GM18867 (cell line): ENCODE measurements around the gene TSPAN9.

ENCODE experiments used
- ATAC-seq: cut with Tn5 transposase; IDR thresholded peaks from one replicate; pipeline ENCODE4 v1.9.1; 2021; ENCODE audit warnings: mild to moderate bottlenecking, moderate library complexity; ENCODE audit not compliant: unreplicated experiment

Gene TSPAN9

DNA sequence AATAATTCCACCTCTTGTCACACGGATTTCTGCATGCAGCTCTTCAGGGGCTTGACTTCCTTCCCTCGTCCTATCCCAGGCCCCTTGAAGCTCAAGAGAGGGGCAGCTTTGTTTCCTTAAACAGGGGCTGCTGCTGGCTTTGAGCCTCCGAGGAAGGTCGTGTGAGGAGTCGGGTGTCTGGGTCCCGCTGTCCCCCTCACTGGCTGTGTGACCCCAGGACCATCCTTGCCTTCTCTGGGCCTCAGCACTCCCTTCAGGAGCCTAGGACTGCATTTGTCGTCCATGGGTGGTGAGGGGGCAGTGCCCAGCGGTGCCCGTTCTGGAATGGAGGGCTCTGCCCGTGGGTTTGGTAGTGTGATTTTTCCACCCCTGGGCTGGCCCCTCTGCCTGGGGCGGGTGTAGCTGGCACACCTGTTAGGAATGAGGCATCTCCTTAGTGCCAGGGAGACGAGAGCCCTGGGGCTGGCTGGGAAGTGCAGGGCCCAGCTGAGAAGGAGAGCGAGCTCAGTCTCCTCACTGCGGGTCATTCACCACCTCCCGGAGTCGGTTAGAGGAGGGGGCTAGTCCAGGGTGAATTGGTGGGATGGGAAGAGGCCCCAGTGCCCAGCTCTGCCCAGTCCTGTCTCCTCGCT lies 60.8 kb downstream of the TSPAN9 start:
- ATAC-seq: no peak

DNA sequence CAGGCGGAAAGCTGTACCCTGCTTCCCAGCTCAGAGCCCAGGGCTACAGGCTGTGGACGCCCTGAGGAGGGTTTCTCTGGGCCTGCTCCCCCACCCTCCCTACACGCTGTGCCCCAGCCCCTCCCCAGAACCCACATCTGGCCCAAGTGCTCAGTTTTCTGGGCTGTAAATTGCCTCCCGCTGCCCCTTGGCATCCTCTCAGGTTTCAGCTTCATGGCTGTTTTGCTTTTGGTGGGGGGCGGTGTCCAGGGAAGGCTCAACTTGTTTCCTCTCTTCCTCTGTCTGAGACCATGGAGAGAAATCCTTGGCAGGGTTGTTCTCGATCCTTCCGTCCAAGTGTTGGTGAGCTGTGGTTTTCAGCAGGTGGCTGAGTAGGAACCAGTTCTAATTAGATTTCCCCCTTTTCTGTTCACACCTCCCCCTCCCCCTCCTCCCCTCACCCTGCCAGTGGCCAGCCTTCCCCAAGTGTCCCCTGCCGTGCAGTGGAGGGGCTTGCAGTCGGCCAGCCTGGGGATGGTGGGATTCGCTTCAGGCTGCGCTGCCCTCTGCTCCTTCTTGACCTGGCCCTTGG lies 61.8 kb downstream of the TSPAN9 start:
- ATAC-seq: no peak

DNA sequence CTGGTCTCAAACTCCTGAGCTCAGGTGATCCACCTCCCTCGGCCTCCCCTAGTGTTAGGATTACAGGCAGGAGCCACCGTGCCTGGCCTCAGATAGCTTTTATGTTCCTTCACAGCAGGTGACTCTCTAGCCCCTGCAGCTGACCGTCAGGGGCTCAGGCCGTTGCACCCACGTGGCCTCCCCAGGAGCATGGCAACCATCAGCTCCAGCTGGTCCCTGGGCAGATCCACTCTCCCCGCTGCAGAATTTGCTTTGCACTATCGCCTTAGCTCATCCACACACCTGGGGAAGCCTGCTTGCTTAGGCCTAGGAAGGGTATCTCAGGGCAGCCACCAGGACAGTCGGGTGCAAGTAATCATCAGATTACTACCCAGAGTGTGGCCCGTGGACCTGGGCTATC lies 62.6 kb downstream of the TSPAN9 start:
- no peak for ATAC-seq

DNA sequence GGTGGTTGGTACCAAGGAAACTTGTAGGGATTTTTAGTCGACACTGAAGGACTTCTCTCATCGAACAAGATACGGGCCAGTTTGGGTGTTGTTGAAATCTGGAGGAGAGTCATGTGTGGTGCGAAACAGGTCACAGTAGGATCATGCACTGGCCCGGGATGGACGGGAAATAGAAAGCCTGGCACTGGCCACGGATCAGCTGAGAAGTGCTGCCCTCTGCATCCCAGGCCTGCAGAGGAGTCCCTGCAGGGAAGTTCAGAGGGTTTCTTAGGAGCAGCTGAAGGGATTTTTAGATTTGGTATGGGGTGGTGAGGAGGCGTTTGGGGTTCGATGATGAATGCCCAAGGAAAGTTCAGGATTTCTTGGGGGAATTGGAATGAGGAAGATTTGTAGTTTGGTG lies 63.1 kb downstream of the TSPAN9 start:
- no peak for ATAC-seq

DNA sequence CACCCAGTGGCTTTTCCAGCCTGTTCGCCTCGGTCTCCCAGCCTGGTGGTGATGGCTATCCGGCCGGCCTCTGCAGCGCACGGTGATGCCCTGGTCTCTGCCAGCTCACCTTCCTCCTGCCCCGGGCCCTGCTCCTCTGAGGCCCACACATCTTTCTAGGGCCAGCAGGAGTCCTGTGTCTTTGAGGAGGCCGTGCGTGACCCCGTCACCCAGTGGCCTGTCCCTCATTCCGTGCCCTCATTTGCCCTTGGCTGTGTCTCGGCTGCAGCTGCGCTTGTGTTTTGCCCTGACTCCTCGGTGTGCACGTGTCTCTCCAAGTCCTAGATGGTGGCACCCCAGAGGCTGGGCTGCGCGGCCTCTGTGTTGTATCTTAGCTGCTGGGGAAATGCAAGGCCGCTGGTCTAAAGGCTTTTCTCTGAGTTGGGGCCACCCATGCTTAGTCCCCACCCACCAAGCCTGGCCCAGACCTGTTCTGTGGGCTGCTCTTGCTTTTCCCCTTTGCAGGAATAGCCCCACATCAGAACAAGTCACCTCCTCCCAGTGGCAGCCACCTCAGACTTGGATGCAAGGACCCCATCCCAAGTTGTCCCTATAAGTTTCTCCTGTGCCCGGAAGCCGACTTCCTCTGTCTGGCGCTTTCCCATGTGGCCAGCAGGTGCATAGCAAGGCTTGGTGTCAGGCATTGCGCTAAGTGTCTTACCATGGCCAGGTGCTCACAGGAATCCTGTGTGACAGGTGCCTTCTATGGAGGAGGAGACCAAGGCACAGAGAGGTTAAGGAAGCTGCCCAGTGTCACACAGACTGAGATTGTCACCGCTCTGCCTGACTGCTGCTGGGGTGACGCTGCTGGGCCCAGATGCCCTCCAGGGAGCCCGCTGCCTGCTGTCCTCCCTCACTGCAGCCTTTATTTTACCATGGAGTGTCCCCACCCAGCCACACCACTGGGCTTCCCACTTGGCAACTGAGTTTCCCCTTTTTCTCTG lies 64.5 kb downstream of the TSPAN9 start:
- no peak for ATAC-seq

DNA sequence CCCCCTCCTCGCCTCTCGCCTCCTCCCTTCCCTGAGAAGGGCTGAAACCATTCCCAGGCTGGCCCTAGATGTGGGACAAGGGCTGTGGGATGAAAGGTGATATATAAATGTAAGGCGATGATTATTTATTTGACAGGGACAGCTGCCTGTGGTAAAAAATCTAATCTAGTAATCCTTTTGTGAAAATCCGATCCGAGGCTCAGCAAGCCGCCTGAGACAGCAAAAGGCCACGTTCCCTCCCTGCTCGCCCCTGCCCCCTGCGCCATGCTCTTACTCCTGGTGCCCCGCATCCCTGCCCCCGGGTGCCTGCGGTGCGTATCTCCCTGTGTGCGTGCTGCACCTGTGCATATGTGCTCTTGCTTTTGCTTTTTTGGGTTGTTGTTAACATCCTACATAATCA lies 65.2 kb downstream of the TSPAN9 start:
- no peak for ATAC-seq

DNA sequence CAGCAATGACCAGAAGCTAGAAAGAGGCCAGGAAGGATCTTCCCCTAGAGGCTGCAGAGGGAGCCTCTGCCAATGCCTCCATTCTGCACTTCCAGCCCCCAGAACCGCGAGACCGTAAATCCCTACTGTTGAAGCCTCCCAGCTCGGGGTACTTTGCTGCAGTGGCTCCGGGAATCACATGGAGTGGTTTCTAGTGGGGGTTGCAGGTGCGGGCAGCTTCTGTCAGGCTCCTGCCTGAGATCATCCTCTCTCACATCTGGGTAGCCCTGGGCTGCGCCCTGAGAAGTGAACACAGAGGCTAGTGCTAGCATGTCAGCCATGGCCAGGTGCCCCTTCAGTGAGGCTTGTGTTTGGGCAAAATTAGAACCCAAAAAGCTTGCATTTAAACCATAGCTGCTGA lies 67.3 kb downstream of the TSPAN9 start:
- ATAC-seq: no peak

DNA sequence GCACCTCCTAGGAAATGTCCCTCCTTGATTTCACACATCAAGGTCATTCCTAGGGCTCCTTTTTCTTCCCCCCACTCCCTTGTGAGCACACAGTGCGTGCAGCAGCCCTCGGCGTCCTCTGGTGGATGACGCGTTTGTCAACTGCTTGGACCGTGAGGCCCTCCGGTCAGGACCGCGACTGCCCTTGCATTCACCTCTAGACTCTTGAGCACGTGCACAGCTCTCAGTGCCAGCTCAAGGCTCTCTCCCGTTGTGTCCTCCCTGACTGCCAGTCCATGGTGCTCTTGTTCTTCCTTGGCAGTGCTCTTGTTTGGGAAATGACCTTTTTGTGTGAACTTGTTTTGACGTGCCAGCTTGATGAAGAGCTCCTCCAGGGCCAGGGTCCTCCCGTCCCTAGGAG lies 67.9 kb downstream of the TSPAN9 start:
- ATAC-seq: no peak

DNA sequence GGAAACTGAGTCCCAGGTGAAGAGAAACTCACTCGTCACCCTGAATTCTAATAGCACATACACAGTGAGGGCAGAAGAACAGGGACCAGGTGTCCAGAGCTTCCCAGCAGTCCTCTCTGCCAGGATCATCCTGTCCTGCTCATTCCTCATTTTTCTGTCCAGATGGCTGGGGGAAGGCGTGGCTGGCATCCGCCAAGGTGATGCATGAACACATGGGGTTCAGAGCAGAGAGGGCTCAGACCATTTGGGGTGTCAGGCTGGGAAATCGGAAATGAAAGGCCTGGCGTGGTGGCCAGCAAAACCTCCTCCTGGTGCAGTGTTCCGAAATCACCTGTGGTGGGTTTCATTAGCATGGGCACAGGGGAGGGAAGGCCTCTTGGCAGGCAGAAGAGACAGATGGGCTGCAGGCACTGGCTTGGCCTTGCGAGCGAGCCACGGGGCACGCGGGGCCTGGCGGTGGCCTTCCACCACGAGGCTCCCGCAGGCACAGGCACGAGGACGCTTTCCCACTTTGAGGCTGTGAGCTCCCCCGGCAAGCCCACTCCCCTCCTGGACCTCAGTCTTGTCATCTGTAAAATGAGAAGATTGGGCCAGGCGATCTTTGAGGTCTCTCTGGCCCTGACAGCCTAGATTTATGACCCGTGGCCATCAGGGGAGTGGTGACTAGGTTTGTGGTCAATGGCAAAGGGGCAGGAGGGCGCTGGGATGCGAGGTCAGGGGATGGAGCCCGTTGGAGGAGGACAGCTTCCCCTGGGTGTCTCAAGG lies 68.5 kb downstream of the TSPAN9 start:
- ATAC-seq: no peak

DNA sequence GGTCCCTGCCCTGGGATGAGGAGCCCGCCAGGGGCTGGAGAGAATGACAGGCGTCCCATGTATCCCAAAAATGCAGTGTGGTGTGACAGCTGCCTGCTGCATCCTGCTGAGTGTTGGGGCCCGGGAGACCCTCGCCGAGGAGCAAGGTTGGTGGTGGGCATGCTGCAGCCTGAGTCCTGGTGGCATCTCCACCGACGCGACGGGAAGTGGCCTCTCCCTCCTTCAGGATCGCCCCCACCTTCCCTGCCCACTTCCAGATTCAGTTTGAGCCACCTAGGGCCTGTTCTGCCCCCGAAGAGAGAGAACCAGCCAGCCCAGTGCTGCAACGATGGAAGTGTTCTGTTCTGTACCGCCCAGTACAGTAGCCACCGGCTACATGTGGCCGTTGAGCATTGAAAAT lies 70.1 kb downstream of the TSPAN9 start:
- no peak for ATAC-seq

DNA sequence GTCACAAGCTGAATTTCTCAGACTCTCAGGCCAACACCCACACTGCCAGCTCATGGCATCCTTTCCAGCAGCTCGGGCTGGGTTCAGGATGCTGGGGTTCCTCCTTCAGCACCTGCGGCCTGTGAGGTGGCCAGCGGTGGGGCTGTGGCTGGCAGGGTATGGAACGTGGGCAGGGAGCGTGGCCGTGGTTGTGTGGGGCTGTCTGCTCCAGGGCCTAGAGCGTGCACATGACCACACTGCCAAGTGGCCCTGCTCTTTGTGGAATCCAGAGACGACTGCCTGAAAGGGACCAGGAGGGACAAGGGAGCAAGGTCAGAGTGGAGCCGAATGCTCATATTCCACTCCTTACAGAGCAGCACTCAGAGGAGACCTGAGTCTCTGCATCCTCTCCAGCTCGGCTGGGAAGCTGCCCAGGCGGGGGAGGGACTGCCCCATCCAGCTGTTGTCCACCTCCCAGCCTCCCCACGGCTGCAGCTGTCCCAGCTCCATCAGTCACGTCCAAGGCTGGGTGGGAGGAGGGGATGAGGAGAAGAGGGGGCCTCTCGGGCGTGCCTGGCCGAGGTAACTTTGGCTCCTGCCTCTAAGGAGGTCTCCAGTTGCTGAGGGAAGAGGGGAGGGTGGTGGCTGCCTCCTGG lies 71.3 kb downstream of the TSPAN9 start:
- ATAC-seq: no peak

DNA sequence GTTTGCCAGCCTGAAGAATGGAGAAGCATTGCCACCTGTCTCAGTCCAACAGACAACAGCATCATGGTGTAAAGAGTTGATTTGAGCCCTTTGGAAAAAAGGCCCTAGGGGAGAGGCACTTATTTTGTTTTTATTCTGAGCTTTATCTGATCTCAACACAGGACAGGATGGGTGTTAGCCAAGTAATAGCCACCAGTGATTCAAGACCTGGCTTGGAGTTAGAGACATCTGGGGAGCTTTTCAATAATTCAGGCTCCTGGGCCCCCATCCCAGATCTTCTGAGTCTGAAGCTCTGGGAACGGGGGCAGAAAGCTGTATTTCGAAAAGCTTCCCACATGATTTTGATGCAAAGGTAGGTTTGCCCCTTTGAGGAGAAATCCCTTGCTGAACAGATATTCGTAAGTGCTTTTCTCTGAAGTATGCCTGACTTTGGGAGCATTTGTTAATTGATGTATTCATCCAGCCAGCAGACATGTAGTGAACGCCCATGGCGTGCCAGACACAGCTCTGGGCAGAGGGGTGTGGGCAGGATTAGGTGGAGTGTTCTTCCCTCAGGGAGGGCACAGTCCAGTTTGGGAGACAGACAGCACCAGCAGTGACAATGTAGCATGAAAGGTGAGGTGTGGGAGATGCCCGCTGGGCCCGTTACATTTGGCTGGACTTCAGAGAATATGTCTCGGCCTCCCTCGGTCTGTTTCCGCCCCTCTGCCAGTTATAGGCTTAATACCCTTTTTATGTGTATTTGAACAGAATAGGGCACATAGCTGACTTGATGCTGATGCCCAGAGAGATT lies 72.5 kb downstream of the TSPAN9 start:
- ATAC-seq: no peak

DNA sequence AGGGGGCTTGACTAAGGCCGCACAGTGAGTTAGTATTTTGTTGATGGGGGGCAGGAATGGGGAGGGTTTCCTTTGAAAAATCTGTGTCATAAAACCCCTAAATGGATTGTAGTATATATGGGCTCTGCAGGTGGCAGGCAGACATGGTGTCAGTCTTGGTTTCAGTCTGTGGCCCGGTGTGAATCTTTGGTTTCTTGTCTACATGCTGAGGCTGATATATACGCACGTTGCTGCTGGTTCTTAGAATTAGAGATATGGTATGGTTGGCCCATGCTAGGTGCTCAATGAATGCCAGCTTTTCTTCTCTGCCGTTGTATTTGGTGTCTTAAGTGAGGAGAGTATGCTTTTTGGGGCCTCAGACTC lies 73.1 kb downstream of the TSPAN9 start:
- ATAC-seq: no peak

DNA sequence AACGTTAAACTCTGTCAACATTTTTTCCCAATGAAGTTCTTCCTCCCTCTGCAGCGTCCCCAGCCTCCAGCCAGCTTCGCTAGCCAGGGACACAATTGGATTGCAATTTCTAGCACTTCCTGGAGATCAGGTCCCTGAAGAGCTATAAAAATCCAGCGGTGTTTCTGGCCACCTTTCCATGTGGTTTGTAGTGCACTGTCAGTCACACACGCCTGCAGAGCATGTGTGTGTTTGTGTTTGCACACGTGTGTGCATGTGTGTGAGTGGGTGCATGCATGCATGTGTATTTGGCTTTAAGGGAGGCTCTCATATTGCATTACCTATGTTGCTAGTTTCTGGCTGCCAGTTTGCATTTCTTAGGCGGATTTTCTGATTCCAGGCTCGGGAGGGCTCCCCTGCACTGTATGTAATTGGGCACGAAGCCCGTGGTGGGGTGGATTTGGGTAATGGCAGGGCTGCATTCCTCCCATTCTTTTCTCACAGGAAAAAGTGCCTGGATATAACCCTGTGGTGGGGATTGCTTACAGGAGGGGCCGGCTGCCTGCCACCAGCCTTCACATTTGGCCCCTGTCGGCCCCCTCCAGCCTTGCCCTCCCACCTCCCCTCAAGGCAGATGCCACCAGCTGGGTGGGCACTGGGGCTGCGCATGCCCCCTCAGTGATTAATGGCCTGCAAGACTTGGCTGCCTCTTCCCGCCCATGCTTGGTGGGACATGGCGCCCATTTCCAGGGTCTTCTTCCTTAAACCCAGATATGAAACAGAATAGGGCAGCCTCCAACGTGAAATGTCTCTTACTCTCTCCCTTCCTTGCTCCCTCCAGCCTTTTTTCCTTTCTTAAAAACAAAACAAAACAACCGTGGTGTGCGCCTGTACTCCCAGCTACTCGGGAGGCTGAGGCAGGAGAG lies 74.0 kb downstream of the TSPAN9 start:
- no peak for ATAC-seq

DNA sequence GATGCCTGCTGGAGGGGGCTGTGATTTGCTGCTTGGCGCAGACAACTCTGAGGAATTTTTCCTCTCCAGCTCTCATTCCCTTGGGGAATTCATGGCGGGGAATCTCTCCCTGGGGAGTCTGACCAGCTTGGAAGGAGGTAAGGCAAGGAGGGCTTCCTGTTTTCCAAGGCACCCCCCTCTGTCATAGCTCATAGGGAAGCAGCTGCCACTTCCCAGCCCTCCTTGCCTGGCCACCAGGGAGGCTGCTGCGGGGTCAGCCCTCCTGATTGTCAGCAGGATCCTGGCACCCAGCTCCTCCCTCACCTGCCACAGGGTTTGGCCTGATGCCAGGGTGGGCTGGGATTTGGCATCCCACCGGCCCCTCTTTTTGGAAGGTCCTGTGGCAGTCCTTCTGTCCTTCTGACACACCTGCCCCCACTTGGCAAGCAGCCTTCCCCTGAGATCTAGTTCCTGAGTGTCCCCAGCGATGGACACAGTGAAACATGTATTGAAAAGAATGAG lies 74.9 kb downstream of the TSPAN9 start:
- no peak for ATAC-seq

DNA sequence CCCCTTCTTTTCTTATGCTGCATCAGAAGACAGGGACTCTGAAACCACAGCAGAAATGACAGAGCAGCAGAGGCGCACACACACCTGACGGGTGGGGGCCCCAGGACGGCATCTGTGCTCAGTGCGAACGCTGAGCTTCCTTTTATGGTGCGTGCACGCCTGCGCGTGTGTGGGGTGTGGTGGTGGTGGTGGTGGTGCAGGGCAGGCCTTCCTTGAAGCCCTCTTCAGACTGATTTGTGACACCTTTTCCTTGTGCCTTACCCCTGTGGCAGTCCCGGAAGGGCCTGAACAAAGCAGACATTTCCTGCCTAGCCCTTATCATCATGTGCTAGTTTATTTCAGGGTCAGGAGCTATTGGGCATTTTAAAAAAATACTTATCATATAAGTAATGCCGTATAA lies 75.7 kb downstream of the TSPAN9 start:
- ATAC-seq: no peak

DNA sequence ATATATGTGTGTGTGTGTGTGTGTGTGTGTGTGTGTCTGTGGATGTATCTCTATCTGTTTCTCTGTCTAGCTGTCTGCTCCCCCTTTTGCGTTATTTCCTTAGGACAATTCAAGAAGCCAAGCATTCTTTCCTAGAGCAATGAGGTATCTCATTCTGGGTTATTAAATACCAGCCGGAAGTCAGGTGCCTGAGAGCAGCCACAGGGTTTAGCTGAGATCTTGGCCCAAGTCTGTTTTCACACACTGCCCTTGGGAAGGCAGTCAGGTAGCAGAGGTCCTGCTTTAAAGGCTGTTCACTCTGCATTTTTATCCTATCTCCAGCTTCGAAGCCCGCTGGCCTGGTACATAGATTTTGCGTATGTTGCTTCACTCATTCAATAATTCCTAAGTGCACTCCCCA lies 76.8 kb downstream of the TSPAN9 start:
- ATAC-seq: no peak

DNA sequence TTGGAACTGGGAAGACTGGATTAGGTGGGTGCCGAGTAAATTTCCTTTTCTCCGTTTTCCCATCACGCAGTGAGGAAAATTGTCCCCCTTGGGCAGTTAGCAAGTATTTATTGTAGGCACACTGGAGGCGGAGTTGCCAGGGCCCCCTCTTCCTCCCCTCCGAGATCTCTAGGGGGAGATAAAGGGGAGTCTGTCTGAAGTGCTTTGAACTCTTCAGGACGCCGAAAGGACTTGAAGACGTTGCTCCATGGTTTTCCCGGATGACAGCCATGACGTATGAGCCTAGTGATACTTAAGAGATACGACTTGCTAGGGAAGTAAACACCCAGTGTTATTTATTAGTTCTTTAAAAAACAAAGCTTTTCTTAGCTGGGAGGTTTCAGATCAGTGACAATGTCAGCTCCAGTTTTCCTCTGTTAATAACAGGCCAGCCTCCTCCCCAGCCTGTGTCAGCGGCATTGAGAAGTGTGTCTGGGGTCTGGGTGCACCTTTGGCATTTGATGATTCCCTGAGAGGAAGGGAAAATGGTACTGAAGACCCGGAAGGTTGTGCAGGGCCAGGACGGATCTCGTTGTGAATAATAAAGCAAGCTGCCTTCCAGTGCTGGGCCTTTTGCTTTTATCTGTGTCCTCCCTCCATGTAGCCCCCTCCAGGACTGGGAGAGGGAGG lies 78.7 kb downstream of the TSPAN9 start:
- no peak for ATAC-seq
